Midbrain (tissue), 1 donor: ENCODE data around the gene CUL5.
"Not testable (repeated sequence)": the region's sequence is repeated elsewhere in the genome, so short reads cannot be mapped to it uniquely, and the experiment has no call there.

Experiments
- DNase-seq: peaks from one replicate; lab custom pipeline; 2025; lab: John Stamatoyannopoulos, UW

The CUL5 gene

DNA sequence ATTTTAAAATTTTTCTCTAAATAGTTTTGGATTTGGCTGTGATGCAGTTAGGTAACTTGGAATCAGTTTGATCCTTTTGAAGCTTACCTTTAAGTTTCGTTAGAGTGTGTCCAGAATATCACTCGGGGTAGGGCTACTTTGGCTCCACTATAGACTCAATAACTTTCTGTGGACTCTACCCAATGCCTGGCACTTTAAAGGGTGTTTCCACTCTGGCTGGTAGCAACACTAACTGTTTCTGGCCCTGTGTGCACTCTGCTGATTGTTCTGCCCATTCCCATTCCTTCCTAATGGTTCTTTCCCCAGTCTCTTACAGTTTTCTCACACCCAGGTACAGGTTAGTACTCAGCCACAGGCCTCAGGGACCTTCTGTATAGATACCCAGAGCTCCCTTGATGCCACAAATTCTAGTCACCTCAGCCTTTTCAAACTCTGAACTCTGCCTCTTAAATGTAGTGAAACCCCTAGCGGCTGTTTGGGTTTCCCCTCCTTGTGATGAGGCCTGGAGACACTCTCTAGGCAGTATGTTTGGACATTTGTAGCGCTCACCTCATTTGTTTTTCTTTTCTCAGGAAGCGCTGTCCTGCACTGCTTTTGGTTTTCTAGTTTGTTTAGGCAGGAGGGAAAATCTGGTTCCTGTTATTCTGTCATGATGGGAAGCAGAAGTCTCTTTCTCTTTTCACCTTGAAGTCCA, 16.8 kb downstream of the CUL5 start:
- no peak for DNase-seq

DNA sequence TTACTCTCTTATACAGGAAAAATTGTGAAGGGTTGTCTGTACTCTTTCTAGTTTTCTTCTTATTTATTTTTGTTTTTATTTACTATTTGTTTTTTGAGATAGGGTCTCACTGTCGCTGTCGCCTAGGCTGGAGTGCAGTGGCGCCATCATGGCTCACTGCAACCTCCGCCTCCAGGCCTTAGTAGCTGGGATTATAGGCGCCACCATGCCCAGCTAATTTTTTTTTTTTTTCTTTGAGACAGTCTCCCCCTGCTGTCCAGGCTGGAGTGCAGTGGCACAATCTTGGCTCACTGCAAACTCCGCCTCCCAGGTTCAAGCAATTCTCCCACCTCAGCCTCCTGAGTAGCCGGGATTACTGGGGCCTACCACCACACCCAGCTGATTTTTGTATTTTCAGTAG, 18.4 kb downstream of the CUL5 start:
- no peak for DNase-seq

DNA sequence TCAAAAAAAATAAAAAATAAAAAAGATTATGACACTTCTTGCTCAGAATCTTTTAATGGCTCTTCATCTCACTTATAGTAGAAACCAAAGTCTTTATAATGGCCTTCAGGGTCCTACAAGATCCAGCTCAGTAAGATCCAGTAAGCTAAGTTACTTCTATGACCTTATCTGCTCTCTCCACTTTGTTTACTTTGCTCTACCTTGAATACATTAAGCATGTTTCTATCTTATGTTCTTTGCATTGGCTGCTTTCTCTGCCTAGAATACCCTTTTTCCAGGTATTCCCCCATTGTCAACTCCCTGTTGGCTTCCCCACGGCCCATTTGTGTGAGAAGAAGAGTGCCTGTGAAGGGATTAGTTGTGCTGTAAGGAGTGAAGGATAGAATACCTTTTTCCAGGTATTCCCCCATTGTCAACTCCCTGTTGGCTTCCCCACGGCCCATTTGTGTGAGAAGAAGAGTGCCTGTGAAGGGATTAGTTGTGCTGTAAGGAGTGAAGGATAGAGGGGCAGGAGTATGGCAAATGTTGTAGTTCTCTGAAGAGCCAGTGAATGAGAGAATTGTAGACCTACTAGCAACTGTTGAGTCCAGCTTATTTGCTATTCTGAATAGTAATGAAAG, 20.2 kb downstream of the CUL5 start:
- DNase-seq: not testable (repeated sequence)

- not testable (repeated sequence) for DNase-seq
Observed at GRCh38 chr11:108031604-108032003, 22.9 kb downstream of the CUL5 start.

DNA sequence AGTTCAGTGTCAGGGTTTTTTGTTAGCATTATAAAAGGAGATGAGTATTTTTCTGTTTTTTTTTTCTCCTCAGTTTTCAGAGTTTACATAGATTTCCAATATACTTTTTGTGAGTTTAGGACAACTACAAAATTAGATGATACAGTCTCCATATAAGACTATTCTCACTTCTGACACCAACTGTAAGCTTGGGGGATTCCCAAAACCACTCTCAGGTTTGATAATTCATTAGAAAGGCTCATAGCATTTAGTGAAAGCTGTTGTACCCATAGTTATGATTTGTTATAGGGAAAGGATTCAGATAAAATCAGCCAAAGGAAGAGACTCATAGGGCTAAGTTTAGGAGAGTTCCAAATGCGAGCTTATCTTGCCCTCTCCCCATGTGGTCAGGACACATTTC, 24.1 kb downstream of the CUL5 start:
- no peak for DNase-seq

DNA sequence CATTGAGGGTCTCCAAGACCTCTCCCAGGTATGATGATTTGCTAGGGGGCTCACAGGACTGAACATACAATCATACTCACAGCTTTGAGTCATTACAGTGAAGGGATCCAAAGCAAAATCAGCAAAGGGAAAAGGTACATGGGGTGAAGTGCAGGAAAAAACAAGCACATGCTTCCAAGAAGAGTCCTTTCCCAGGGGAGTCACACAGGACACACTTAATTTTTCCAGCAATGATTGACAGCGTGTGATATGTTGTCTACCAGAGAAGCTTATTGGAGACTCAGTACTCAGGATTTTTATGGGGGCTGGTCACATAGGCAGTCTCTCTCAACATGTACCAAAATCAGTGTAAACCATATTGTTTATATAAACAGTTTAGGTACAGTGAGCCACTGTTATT, 25.3 kb downstream of the CUL5 start:
- DNase-seq: no peak

GRCh38 chr11:108034952-108035351, 26.3 kb downstream of the CUL5 start:
- no peak for DNase-seq

DNA sequence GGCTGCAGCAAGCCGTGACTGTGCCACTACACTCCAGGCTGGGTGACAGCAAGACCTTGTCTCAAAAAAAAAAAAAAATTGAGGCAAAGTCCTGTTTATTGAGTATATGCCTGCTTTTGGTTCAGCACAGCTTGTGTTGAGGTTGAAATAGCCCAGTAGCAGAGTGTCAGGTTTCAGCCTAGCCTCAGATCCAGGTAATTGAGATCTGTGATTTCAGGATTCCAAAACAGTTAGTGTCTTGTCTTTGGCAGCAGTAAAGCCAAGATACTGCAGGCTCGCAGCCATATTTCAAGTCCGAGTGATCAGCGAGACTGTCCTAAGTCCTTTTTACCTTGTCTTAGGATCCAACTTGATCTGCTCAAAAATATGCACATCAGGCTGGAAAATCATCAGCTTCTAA, 27.0 kb downstream of the CUL5 start:
- DNase-seq: no peak

- DNase-seq: no peak
Observed at GRCh38 chr11:108037211-108037610, 28.5 kb downstream of the CUL5 start.

DNA sequence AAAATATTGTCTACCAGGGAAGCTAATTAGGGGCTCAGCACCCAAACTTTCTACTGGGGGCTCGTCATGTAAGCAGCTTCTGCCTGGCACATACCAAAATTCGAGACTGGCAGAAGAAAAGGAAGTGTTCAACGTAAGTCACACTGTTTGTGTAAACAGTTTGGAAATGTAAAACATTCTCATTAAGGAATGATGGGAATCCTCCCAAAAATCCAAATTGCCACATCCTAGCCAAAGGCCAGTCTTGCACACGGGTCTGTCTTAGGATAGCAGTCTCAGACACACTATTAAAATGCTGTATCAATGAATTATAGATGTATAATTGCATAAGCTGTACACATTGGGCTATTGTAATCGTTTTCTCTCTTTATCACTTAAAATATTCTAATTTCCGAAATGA, 28.9 kb downstream of the CUL5 start:
- DNase-seq: no peak

- no peak for DNase-seq
Observed at GRCh38 chr11:108048269-108048668, 39.6 kb downstream of the CUL5 start.

DNA sequence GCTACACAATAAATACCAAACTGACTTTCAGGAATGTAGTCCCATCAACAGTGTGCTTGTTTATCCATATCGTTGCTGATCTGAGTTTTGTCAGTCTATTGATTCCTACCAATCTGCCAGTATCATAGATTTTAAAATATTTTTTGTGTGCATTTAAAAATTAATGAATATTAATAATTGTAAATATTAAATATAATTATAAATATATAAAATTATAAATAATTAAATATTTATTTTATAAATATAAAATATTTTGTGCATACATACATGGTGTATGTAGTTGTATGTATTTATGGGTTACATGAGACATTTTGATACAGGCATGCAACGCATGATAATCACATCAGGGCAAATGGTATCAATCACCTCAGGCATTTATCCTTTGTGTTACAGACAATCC, 53.6 kb downstream of the CUL5 start:
- DNase-seq: no peak

DNA sequence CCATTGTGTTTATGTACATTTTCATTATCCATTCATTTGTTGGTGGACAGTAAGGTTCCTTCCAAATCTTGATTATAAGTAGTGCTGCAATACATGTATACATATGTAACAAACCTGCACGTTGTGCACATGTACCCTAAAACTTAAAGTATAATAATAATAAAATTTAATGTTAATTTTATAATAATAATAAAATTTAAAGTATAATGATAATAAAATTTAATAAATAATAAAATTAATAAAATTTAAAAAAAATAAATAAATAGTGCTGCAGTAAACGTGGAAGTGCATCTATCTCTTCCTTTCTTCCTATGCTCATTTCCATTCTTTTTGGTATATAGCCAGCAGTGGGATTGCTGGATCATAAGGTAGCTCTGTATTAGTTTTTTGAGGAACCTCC, 54.7 kb downstream of the CUL5 start:
- no peak for DNase-seq

DNA sequence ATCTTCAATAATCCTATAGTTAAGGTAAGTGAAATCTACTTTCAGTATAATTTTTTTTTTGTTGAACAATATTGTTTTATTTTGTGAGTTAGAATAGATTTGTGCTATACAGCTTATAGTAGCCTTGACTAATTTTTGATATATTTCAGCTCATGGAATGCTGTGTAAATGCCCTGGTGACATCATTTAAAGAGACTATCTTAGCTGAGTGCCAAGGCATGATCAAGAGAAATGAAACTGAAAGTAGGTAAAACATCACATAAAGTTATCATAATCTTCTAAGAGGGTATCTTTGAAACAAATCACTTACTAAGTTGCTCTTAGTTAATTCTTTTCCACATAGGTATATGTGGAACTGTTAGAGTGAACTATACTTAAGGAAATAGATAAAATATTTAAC, 61.2 kb downstream of the CUL5 start:
- DNase-seq: no peak

DNA sequence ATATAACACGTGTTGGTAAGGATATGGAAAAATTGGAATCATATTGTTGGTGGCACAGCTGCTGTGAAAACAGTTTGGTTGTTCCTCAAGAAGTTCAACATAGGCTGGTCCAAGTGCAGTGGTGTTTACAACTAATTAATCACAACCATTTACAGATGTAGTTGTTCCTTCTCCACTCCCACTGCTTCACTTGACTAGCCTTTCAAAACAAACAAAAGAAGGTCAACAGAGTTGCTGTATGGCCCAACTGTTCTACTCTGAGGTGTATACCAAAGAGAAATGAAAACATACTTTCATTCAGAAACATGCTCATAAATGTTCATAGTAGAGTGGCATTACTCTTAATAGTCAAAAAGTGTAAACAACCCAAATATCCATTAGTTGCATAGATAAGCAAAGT, 76.1 kb downstream of the CUL5 start:
- no peak for DNase-seq

DNA sequence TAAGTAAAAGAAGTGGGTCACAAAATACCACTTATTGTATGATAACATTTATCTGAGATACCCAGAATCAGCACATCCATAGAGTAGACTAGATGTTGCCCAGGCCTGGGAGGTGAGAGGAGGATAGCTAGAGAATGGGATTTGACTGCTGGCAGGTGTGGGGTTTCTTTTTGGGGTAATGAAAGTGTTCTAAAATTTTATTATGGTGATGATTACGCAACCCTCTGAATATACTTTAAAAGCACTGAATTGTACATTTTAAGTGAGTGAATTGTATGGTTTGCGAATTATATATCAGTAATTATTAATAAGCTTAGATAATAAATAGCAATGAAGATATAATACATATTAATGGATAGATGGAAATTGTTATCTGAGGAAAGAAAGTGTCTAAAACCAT, 77.0 kb downstream of the CUL5 start:
- DNase-seq: no peak

DNA sequence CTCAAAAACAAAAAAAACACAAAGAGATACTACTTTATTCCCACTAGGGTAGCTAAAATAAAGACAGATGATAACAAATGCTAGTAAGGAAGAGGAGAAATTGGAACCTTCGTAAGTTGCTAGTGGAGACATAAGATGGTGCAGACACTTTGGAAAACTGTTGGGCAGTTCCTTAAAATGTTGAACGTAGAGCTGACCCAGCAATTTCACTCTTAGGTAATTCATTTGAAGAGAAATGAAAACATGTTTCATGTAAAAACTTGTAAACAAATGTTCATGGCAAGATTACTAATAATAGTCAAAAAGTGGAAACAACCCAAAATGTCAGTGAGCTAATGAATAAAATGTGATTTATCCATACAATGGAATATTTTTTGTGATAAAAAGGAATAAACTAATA, 83.4 kb downstream of the CUL5 start:
- DNase-seq: no peak

- no peak for DNase-seq
Observed at GRCh38 chr11:108093128-108093904, 84.6 kb downstream of the CUL5 start.

DNA sequence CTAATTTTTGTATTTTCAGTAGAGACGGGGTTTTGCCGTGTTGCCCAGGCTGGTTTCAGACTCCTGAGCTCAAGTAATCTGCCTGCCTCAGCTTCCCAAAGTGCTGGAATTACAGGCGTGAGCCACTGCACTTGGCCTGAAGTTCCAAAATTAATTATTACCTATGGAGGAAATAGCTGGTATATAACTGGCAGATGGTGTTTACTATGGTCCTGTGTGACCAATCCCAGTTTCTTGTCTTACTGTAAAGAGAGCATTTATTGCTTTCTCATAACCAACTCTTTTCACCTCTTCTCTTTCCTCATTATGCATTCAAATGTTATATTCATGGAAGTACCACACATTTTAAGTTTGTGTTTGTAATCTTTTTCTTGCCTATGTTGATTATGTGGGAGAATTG, 88.5 kb downstream of the CUL5 start:
- no peak for DNase-seq

DNA sequence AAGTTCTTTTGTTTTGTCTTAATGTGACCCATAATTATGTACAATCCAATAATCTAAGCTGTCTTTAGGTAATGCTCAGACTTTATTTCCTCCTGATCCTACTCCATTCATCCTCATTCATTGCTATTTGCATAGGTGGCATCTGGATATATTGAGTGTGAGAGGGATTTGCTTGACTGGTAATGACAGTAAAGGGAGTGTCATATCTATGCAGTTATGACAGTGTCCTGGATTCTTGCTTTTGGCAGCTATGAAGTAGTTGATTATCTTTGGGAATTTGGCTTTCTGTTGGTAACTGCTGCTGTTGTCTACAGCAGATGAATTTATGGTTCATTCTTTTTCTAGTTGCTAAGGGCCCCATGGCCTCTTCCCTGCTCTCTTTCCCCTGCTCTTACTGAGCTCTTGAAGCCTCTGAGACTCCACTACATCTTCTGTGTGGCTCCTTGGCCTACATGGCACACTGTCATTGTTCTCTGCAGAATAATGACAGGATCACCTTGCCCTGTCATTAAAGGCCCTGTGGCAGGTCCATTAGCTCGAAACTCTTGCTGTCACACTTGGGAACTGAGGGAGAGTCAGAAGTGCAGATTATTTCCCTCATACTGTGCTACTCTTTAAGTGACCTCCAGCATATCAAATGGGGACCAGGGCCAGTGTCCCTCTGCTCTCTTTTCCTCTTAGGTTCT, 92.5 kb downstream of the CUL5 start:
- no peak for DNase-seq

- DNase-seq: no peak
Observed at GRCh38 chr11:108111126-108111525, 102.4 kb downstream of the CUL5 start.

DNA sequence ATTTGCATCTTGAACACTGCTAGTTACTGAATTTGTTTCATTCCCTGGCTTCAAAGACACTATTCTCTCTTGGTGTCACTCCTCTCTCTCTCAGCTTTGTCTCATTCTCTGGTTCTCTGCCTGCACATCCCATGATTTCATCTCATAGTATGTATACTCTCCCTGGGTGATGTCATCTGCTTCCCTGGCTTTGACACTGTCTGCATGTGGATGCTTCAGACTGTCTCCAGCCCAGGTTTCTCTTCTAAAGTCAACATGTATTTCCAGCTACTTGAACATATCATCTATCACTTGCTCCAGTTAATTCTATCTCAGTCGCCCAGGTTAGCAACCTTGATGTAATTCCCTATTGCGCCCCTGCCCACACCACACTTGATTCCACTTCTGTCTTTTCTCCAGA, 103.4 kb downstream of the CUL5 start:
- DNase-seq: no peak
